HUDEP-2 (cell line): ENCODE measurements around the gene OAS3.

Experiments
- DNase-seq, 76 experiments: peaks; one replicate each; lab custom pipeline; 2025; ENCODE audit not compliant: unreplicated experiment in 76 of 76; lab: John Stamatoyannopoulos, UW

OAS3 gene

GRCh38 chr12:113010701-113011100, 72.4 kb downstream of the OAS3 start:
- DNase-seq, result no peak

GRCh38 chr12:113014565-113014964, 76.3 kb downstream of the OAS3 start:
- no peak for DNase-seq

GRCh38 chr12:113016796-113017195, 78.5 kb downstream of the OAS3 start:
- DNase-seq, result no peak

GRCh38 chr12:113019025-113019424, 80.8 kb downstream of the OAS3 start:
- no peak for DNase-seq

GRCh38 chr12:113021500-113021899, 83.2 kb downstream of the OAS3 start:
- no peak for DNase-seq
